HUES6 (cell line): Measurements from ENCODE around the gene TEX14.

Experiments
- H3K27ac ChIP-seq: 2 replicates; pipeline ENCODE4 v1.7.0; 2013; ENCODE audit warnings: low read depth, mild to moderate bottlenecking, low read length, inconsistent platforms
- H3K27me3 ChIP-seq: 2 replicates; pipeline ENCODE4 v1.6.1; 2013; ENCODE audit warnings: low read length; ENCODE audit not compliant: control insufficient read depth, insufficient read depth
- H3K36me3 ChIP-seq: 2 replicates; pipeline ENCODE4 v1.6.1; 2013; ENCODE audit warnings: low read length; ENCODE audit not compliant: control insufficient read depth, insufficient read depth
- H3K4me1 ChIP-seq: 2 replicates; pipeline ENCODE4 v1.6.1; 2013; ENCODE audit warnings: low read length; ENCODE audit not compliant: control insufficient read depth, insufficient read depth
- H3K4me3 ChIP-seq: 2 replicates; pipeline ENCODE4 v1.5.1; 2013; ENCODE audit warnings: low read depth, low read length
- H3K9ac ChIP-seq: one replicate; pipeline ENCODE4 v1.6.1; 2013; ENCODE audit warnings: mild to moderate bottlenecking, low read length
- H3K9me3 ChIP-seq: 2 replicates; pipeline ENCODE4 v1.6.1; 2013; ENCODE audit warnings: low read depth, low read length; ENCODE audit not compliant: control insufficient read depth, insufficient read depth

The TEX14 gene

DNA sequence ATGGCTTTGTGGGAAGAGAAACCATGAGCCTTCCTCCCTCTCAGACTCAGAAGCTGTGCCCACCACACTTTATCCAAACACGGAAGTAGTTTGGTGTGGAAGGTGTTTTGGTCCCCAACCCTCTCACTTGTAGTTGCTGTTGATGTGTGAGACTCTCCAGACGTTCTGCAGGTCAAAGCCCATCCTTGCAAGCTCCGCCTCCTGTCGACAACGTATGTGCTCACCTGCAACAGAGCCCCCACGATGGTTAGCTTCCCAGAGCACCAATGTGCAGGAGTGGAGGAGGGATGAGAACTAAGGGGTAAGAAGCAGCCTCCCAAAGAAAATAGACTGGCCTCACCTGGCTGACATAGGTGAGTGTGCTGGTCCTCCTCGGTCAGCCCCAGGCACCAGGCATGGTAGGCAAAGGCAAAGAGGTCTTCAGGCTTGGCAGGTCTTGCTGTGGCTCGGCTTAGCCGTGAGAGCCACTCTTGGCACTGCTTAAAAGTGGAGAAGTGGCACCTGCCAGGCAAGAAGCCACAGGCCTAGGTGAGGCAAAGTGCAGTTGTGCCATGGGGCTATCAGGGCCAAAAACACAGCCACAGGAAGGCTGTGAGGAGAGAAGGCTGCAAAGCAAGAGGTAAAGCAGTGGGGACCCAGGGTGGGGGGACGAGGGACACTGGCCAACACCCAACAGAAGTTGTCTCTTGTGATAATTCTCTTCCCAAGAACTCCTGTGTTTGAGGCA, 183.3 kb downstream of the TEX14 start:
- H3K4me1 ChIP-seq, result peaks cover 4% of the 10 kb centered on the region; the same call in 1 of the 2 replicates
- peaks cover 88% of the 10 kb centered on the region for H3K36me3 ChIP-seq
- H3K27ac ChIP-seq, result no peak overlapping the region
- no peak overlapping the region for H3K9ac ChIP-seq
- H3K9me3 ChIP-seq, result no peaks in the 10 kb centered on the region
- H3K27me3 ChIP-seq, result no peaks in the 10 kb centered on the region
- no peak overlapping the region for H3K4me3 ChIP-seq

GRCh38 chr17:58507123-58507634, 184.7 kb downstream of the TEX14 start:
- Histone ChIP-seq H3K27ac (no peak overlapping the region), H3K4me3 (no peak overlapping the region), H3K4me1 (no peaks in the 10 kb centered on the region), H3K9me3 (no peaks in the 10 kb centered on the region), H3K9ac (no peak overlapping the region), H3K27me3 (no peaks in the 10 kb centered on the region), H3K36me3 (peaks cover 95% of the 10 kb centered on the region)
